Cardiac septum (tissue), 1 donor: Measurements from ENCODE around the gene GALE. TPM values are rescaled to one million over a fixed set of nuclear protein-coding genes. Genes with fewer than 3 reads are reported as not detected.
"Not testable (repeated sequence)": the region's sequence is repeated elsewhere in the genome, so short reads cannot be mapped to it uniquely, and the experiment has no call there.

Source experiments
- DNase-seq: peaks from one replicate; pipeline ENCODE4 v3.0.0-alpha.2; 2020; ENCODE audit warnings: low spot score
- intact Hi-C: fragments of 100-400 bp; cut with DNase I; formaldehyde crosslinking; loops from one replicate; pipeline ENCODE4 v1.14.0; 2022
- long read RNA-seq: library from polyadenylated mRNA; unstranded; transcript quantifications from one replicate; pipeline ENCODE4 v2.0.0, GENCODE V29; 2021
- total RNA-seq: library from RNA; stranded (reverse); fragmentation: NEBNext Ultra II Directional; extraction: Animal tissue kit (Norgen Biotek cat#: 25700); gene quantifications from one replicate; pipeline ENCODE4 v1.2.1, GENCODE V29; 2021
- donor health status: DM: no; HTN: no; CAD: no.

Gene GALE
- 11.5 TPM for total RNA-seq
- long read RNA-seq, transcript GALE-216 (12 exons, 1,566 nt): major isoform, 16 of 35 reads
- long read RNA-seq, partial matches to known transcripts: 1 of 35 reads
- long read RNA-seq, other reads (novel, unspliced or antisense): 14 of 35 reads

DNA sequence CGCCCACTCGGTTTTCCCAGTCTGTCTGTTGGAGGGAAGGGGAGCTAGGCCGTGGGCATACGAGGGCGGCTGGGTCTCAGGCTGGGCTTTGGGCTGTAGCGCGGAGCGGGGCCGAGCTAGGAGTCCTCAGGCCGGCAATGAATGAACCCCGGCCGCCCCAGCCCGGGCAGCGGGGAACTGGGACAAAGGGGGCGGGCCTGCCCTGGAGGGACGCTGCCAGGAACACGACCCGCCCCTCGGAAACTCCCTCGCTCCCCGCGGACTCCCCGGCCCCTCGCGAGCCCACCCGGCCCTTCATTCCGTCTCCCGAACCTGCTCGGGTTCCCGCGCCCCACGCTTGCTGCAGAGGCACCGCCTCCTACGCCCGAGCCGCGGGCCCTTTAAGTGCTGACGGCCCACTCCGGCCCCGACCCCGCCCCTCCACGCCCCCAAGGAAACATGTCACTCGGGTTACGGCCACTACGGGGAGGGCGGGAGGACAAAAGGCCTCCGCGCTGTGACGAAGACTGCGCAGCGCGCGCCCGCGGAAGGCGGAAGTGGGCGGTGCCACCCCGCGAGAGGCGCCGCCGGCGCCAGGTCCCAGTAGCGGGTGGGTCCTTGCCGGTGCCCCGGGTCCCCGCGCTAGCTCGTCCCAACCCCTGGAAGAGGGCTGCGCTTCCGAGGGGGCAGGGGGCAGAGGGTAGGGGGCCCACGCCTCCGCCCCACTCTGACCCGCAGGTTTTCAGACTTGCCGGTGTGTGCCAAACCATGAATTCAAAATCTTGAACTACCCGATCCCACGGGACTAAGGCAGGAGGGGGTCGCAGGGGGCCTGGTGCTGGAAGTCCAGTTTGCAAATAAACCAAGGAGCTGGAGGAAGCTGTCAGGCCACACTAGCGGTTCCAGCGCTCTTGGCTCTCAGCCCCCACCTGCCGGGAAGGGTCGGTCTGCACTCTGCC, at the start of gene GALE:
GALE (minus strand) TSS at position 355 of the 938 bp plus-strand sequence. CDS start 1,747 bp downstream, outside the sequence.
- DNase-seq: peak; percentile 99
- intact Hi-C loops: loop anchor here (1.0 kb wide), 1 partner anchor 9 kb away; the partner anchor contains the start of gene LYPLA2

DNA sequence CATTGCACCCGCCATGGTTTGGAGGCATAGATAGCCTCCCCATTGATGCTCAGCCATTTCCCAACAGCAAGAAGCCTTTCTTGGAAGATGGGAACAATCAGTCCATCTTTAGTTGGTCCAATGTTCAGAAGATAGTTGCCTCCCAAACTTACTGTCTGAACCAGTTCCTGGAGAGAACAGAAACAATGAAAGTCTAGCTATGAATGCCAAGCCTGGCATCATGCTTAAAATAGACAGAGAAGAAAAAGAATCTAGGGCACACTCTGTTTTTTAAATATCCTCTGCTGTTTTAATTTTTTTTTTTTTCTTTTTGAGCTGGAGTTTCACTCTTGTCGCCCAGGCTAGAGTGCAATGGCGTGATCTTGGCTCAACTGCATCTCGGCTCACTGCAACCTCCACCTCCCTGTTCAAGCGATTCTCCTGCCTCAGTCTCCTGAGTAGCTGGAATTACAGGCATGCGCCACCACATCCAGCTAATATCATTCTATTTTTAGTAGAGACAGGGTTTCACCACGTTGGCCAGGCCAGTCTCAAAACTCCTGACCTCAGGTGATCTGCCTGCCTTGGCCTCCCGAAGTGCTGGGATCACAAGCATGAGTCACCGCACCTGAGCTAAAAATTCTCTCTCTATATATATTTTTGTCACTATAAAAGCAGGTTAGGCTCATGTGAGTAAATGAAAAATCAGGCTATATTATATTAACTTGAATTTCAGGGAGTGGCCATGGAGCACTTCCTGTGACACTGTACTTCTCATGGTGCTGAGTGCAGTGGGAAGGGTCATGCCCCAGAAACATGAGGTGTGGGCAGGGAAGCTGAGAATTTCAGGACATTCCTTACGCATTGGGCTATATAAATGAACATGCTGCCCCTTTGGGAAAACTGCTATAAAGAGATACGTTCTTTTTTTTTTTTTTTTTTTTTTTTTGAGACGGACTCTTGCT, 48.4 kb upstream of the GALE start:
- intact Hi-C loops: no loop called here
- no peak for DNase-seq

DNA sequence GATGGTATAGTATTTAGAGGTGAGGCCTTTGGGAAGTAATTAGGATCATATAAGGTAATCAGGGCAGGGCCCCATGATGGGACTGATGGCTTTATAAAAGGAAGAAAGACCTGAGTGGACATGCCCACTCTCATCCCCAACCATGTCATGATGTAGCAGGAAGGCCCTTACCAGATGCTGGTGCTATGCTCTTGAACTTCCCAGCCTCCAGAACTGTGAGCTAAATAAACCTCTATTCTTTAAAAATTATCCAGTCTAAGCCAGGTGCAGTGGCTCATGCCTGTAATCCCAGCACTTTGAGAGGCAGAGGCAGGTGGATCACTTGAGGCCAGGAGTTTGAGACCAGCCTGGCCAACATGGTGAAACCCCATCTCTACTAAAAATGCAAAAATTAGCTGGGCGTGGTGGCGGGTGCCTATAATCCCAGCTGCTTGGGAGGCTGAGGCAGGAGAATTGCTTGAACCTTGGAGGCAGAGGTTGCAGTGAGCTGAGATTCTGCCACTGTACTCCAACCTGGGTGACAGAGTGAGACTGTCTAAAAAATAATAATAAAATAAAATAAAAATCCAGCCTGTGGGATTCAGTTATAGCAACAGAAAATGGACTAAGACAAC, 47.0 kb upstream of the GALE start:
- DNase-seq, intact Hi-C loops: not testable (repeated sequence)

DNA sequence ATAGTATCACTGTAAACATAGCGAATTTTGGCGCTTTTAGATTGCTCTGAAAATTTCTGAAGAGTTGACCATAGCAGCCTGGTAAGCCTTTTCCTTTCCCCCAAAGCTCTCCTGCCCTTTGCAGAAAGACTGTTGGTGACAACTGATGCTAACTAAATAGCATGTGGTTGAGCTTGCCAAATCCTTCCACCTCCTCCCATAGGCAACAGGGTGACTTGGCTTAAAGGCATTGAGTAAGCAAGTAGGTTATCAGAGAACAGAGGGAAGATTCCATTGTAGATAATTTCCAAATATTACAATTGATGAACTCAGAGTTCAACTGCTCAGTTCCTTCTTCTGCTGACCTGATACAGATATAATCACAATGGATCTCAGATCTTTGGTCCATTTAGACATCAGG, 44.6 kb upstream of the GALE start:
- DNase-seq: no peak

DNA sequence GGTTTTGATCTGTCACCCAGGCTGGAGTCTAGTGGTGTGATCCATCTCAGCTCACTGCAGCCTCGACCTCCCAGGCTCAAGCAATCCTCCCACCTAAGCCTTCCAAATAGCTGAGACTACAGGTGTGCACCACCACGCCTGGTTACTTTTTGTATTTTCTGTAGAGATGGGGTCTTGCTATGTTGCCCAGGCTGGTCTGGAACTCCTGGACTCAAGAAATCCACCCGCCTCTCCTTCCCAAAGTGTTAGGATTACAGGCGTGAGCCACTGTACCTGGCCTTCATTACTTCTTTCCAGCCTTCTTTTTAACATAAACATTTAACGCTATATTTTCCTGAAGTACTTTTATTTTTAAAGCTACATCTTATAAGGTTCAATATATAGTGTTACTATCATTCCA, 43.1 kb upstream of the GALE start:
- intact Hi-C loops: no loop called here
- no peak for DNase-seq

More for the DNA sequence above, 44.6 kb upstream of the GALE start:
- intact Hi-C loops: no loop called here

DNA sequence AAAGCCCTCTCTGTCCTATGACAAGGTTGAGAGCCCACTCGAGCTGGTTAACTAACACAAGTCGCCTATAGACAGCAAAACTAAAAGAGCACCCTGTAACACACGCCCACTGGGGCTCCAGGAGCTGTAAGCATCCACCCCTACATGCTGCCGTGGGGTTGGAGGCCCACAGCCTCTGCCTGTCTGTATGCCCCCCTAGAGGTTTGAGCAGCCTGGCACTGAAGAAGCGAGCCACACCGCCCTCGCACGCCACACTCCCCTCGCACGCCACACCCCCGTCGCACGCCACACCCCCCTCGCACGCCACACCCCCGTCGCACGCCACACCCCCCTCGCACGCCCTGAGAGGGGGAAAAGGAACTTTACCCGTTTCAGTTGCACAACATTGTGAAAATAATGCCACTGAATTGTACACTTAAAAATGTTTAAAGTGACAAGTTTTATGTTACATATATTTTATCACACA, 37.9 kb upstream of the GALE start:
- DNase-seq: peak; percentile 87
- intact Hi-C loops: no loop called here

DNA sequence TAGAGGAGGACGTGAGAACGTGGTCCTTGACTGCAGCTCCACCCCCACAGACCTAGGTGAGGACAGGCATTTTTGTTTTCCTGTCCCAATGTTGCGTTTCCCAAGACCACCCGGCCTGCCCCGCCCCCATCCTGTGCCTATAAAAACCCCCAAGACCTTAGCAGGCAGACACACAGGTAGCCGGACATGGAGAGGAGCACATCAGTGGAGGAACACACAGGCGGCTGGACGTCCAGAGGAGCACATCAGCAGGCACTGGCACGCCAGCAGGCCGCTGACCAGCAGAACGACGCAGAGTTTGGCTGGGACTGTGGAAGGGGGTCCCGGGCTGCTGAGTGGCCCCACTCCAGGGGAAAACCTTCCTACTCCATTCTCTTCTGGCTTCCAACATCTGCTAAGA, 37.4 kb upstream of the GALE start:
- intact Hi-C loops: no loop called here
- DNase-seq: no peak

DNA sequence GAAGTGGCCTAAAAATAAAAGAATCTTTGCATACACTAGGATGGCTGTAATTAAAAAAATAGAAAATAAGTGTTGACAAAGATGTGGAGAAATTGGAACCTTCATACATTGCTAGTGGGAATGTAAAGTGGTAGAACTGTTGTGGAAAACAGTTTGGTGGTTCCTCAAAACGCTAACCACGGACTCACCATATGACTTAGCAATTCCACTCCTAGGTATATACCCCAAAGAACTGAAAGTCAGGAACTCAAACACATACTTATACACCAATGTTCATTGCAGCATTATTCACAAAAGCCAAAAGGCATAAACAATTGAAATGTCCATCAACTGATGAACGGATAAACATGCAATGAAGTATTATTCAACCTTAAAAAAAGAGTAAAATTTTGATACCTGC, 35.5 kb upstream of the GALE start:
- intact Hi-C loops: no loop called here

DNA sequence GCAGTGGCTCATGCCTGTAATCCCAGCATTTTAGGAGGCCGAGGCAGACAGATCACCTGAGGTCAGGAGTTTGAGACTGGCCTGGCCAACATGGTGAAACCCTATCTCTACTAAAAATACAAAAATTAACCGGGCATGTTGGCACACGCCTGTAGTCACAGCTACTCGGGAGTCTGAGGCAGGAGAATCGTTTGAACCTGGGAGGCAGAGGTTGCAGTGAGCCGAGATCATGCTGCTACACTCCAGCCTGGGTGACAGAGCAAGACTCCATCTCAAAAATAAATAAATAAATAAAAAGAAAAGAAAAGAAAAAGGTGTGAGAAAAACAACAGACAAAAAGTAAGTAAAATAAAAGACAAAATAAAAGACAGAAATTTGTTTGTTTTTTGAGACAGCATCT, 33.6 kb upstream of the GALE start:
- intact Hi-C loops, DNase-seq: not testable (repeated sequence)

More for the DNA sequence above, 35.5 kb upstream of the GALE start:
- no peak for DNase-seq

DNA sequence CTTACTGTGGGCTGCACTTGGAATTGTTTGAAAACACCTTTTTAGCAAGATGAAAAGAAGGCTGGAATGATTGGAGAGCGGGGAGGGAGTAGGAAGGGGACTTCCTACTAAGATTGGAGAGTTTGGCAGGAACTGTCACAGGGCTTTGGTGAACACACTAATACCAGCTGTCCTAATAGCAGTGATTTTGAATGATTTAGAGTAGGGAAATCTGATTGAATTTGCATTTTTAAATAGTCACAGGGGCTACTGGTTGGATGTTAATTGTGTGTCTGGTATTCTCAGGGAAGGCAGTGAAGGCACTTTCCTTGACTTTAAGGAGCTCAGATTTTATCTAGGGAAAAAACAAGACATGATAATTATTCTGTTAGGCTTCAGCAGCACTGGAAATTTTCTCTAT, 27.2 kb upstream of the GALE start:
- DNase-seq: no peak
- intact Hi-C loops: loop anchor here (5.0 kb wide), 1 partner anchor 35 kb away; the partner anchor contains the start of gene LYPLA2

DNA sequence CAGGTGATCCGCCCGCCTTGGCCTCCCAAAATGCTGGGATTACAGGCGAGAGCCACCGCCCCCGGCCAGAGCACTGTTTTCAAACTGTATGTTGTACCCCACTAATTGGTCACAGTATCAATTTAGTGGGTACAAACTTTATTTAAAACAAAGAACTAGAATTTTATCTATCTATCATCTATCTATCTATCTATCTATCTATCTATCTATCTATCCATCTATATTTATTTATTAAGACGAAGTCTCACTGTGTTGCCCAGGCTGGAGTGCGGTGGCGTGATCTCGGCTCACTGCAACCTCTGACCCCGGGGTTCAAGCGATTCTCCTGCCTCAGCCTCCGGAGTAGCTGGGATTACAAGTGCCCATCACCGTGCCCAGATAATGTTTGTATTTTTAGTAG, 26.0 kb upstream of the GALE start:
- intact Hi-C loops: loop anchor here (5.0 kb wide), 1 partner anchor 34 kb away; the partner anchor contains the start of gene LYPLA2
- DNase-seq: not testable (repeated sequence)

DNA sequence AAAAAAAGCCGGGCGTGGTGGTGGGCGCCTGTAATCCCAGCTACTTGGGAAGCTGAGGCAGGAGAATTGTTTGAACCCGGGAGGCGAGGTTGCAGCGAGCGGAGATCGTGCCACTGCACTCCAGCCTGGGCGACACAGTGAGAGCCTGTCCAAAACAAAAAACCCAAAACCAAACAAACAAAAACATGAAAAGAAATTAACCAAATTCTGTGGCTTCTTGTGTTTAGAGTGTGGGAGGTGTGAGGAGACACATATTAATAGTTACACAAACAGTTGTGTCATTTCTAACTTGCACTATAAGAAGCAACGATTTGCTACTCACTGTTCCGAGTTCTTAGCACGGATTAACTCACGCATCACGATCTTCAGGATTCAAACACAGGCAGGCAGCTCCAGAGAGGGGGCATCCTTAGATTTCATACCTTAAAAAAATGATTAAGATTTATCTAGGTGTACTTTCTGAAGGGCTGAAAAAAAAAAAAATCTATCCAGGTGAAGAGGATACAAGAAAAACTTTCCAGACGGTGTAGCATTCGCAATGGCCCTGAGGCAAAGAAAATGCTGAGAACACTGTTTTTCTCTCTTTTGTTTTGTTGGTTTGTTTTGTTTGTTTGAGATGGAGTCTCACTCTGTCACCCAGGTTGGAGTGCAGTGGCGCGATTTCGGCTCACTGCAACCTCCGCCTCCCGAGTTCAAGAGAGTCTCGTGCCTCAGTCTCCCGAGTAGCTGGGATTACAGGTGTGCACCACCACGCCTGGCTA, 25.4 kb upstream of the GALE start:
- intact Hi-C loops: loop anchor here (2.0 to 5.0 kb wide), 2 partner anchors 34 to 41 kb away; partner anchors contain the start of gene LYPLA2
- no peak for DNase-seq

DNA sequence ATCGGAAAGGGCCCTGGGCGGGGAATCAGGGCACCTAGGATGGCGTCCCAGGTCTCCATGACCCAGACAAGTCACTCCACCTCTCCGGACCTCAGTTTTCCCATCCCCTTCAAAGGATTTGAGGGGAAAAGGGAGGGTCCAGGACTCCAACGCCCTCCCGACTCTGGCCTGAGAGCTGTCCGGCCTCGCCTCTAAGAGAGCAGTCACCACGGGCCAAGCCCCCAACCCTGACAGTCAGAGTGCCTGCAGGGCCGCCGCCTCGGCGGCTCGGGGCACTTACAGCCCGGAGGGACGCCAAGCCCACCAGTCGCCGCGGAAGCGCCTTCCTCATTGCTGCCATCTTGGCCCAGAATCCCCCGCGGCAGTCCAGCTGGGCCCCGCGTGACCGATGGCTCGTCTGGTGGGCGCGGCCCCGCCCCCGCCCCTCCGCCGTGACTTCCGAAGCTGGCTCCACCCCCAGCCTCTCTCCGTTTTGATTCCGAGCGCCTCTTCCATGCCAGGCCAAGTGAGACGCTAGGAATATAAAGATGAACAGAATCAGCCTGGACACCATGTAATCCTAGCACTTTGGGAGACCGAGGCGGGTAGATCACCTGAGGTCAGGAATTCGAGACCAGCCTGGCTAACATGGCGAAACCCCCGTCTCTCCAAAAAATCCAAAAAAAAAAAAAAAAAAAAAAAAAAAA, 24.7 kb upstream of the GALE start, which contains the start of gene HMGCL:
HMGCL (minus strand) TSS at position 354 of the 686 bp plus-strand sequence; CDS start at position 340, 14 bp downstream.
- intact Hi-C loops: loop anchor here (2.0 to 5.0 kb wide), 2 partner anchors 33 to 42 kb away; partner anchors contain the start of gene LYPLA2
- DNase-seq: peak; percentile 96

DNA sequence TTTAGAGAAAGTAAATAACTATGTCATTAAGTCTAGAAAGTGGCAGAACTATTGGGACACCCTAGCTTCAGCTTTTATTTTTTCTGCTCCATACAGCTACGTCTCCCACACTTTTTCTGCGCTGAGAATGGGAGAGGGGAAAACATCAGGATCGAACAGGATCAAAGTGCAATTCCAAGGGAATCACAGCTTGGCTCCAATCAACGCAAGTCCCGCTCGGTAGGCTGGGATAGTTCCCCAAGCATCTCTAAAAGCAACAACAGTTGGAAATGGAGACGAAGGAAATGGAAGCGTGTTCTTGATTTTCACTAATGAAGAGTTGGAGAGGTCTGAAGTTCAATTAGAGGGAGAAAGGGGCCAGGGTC, 24.1 kb upstream of the GALE start:
- intact Hi-C loops: loop anchor here (2.0 to 5.0 kb wide), 2 partner anchors 32 to 42 kb away; partner anchors contain the start of gene LYPLA2
- DNase-seq: no peak

DNA sequence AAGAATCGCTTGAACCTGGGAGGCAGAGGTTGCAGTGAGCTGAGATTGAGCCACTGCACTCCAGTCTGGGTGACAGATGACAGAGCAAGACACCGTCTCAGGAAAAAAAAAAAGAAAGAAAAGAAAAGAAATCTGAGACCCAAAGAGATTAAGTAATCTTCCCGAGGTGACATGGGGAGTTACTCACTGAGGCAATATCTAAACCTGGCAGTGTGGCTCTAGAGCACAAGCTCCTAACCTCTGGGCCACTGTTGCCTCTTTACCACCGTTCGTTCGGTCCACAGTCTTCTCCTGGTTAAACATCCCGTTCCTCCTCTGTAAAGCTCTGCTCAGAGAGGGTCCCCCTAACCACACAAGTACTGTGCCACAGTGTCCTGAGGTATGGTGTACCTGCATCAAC, 23.2 kb upstream of the GALE start:
- DNase-seq: no peak
- intact Hi-C loops: loop anchor here (2.0 kb wide), 1 partner anchor 43 kb away; no protein-coding TSS in a partner anchor

DNA sequence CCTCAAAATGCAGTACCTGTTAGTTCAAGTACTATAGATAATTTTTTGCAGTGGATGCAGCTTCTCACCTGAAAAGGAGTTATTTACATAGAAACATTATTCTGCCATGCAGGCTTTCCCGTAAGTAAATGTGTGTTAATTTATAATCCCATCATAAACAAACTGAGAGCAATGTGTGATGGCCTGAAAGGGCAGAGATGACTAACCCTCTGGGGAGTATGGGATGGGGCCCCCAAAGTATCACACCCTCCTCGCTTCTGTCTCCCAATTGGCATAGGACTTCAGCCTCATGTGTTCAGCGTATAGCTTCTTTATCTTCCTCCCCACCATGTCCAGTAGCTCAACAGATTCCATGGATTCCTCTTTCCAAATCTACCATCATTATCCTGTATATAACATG, 17.1 kb upstream of the GALE start:
- intact Hi-C loops: no loop called here
- no peak for DNase-seq

DNA sequence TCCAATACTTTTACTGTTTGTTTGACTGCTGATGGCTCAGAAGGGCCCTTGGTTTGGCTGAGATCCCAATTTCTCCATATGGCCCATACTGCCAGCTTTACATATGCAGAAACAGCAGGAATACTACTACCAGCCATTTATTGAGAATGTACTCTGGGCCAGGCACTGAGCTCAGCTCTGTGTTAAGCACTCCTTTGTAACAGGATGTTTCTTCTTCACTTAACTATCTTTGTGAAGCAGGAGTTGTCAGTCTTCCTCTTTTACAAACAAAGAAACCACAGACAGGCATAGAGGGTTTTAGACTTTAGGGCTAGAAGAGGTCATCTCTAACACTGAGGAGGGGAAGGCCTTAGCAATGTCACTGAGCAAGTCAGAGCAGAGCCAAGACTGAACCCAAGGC, 16.4 kb upstream of the GALE start:
- intact Hi-C loops: no loop called here
- no peak for DNase-seq

DNA sequence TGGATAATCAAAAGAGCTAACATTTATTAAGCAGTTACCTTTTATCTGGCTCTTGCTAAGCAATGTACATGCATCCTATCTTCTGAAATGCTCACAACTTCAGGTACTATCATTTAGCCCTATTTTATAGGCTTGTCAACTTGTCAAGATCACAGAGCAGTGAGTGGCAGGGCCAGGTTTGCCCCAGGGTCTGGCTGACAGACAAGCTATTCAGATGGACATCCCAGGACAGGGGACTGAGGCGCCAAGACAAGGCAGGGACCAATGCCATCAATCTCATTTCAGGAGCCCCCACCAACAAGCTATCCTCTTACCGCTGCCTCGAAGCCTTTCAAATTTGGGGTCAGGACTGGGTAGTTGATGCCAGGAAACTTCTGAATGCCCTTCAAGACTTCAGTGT, 15.8 kb upstream of the GALE start:
- intact Hi-C loops: no loop called here
- no peak for DNase-seq
